EL (cell line): ENCODE data around the gene SLC38A6.
"Not testable (repeated sequence)": the region's sequence is repeated elsewhere in the genome, so short reads cannot be mapped to it uniquely, and the experiment has no call there.

ENCODE experiments used
- DNase-seq: peaks from one replicate; pipeline ENCODE4 v3.0.0-alpha.2; 2016

The SLC38A6 gene

GRCh38 chr14:61063461-61063860 lies 82.4 kb downstream of the SLC38A6 start:
- DNase-seq: no peak

- no peak for DNase-seq
Measured at GRCh38 chr14:61064210-61064609, 83.2 kb downstream of the SLC38A6 start.

GRCh38 chr14:61064856-61065255 lies 83.8 kb downstream of the SLC38A6 start:
- DNase-seq: no peak

GRCh38 chr14:61065656-61066055 lies 84.6 kb downstream of the SLC38A6 start:
- DNase-seq: no peak

GRCh38 chr14:61072442-61072841 lies 91.4 kb downstream of the SLC38A6 start:
- DNase-seq: not testable (repeated sequence)

GRCh38 chr14:61074852-61075251 lies 93.8 kb downstream of the SLC38A6 start:
- no peak for DNase-seq

- DNase-seq: no peak
Measured at GRCh38 chr14:61076556-61076955, 95.5 kb downstream of the SLC38A6 start.

GRCh38 chr14:61077437-61077836 lies 96.4 kb downstream of the SLC38A6 start:
- no peak for DNase-seq

GRCh38 chr14:61077951-61078720 lies 97.1 kb downstream of the SLC38A6 start:
- DNase-seq: no peak

- peak; percentile 81 for DNase-seq
Measured at GRCh38 chr14:61080591-61081010, 99.6 kb downstream of the SLC38A6 start.

GRCh38 chr14:61088081-61088480 lies 107.0 kb downstream of the SLC38A6 start:
- DNase-seq: no peak

- no peak for DNase-seq
Measured at GRCh38 chr14:61089126-61089750, 108.2 kb downstream of the SLC38A6 start.

GRCh38 chr14:61090432-61091216 lies 109.6 kb downstream of the SLC38A6 start:
- no peak for DNase-seq

GRCh38 chr14:61091657-61092273 lies 110.7 kb downstream of the SLC38A6 start:
- no peak for DNase-seq

GRCh38 chr14:61098096-61098495 lies 117.1 kb downstream of the SLC38A6 start:
- DNase-seq: not testable (repeated sequence)

- no peak for DNase-seq
Measured at GRCh38 chr14:61098721-61099120, 117.7 kb downstream of the SLC38A6 start.

GRCh38 chr14:61099216-61099835 lies 118.3 kb downstream of the SLC38A6 start:
- DNase-seq: no peak

GRCh38 chr14:61101803-61102548 lies 120.9 kb downstream of the SLC38A6 start:
- no peak for DNase-seq
